Esophagus squamous epithelium (tissue), 4 donors: ENCODE data around the gene FAM222A.
"Not testable (repeated sequence)": the region's sequence is repeated elsewhere in the genome, so short reads cannot be mapped to it uniquely, and the experiment has no call there.

Experiments used
- CTCF ChIP-seq, 6 experiments: fragments of 450-650 bp in 4 of 6; fragments of 200-600 bp in 2 of 6; sonication (generic) in 2 of 6; IDR thresholded peaks; one replicate each; pipeline ENCODE4 v1.5.1; 2016 to 2019; ENCODE audit warnings: antibody characterized with exemption in 6 of 6, mild to moderate bottlenecking in 4 of 6, moderate library complexity in 4 of 6
- POLR2A ChIP-seq, 4 donors: fragments of 450-650 bp; IDR thresholded peaks; one replicate each; pipeline ENCODE4 v1.6.1; 2017; ENCODE audit warnings: antibody characterized with exemption in 4 of 4, mild to moderate bottlenecking in 4 of 4, moderate library complexity in 3 of 4

- TF ChIP-seq CTCF, POLR2A (IDR thresholded peaks at IDR 0.05): not testable (repeated sequence)
Measured at GRCh38 chr12:109694629-109695028, 19.0 kb upstream of the FAM222A start.
